Esophagus muscularis mucosa (tissue), 4 donors: ENCODE measurements around the gene GRID2. TPM values are rescaled to one million over a fixed set of nuclear protein-coding genes. Genes with fewer than 3 reads are reported as not detected.

Source experiments
- DNase-seq: peaks from one replicate; pipeline ENCODE4 v3.0.0-alpha.2; 2017; ENCODE audit errors: extremely low spot score
- H3K27ac ChIP-seq, 4 donors: fragments of 200-600 bp; sonication (generic); replicated peaks in 1 of 4; 1 replicate in 3 of 4; 2 replicates in 1 of 4; pipeline ENCODE4 v1.5.1; 2016 to 2019; ENCODE audit warnings: mild to moderate bottlenecking in 1 of 4
- H3K27me3 ChIP-seq, 4 donors: fragments of 200-600 bp; sonication (generic); one replicate each; pipeline versions ENCODE4 v1.5.1 to v1.6.0; 2016 to 2019
- H3K36me3 ChIP-seq, 4 donors: fragments of 200-600 bp; sonication (generic); one replicate each; pipeline ENCODE4 v1.5.1; 2016 to 2019
- H3K4me1 ChIP-seq, 4 donors: fragments of 200-600 bp; sonication (generic); one replicate each; pipeline ENCODE4 v1.5.1; 2016 to 2019
- H3K4me3 ChIP-seq, 4 donors: fragments of 200-600 bp; sonication (generic); 1 replicate in 2 of 4; 2 replicates in 2 of 4; pipeline ENCODE4 v1.5.1; 2016 to 2019; ENCODE audit warnings: mild to moderate bottlenecking in 4 of 4, moderate library complexity in 1 of 4
- H3K9me3 ChIP-seq, 4 donors: fragments of 200-600 bp; sonication (generic); 1 replicate in 3 of 4; 2 replicates in 1 of 4; pipeline ENCODE4 v1.5.1; 2016 to 2019
- EP300 ChIP-seq: sonication (generic); formaldehyde crosslinking; IDR thresholded peaks from one replicate; pipeline ENCODE4 v1.6.1; 2017; ENCODE audit warnings: antibody characterized with exemption
- POLR2A ChIP-seq: fragments of 450-650 bp; IDR thresholded peaks from one replicate; pipeline ENCODE4 v1.6.1; 2017; ENCODE audit warnings: antibody characterized with exemption, moderate library complexity, mild to moderate bottlenecking, low read depth
- POLR2AphosphoS5 ChIP-seq, 2 donors: sonication (generic); formaldehyde crosslinking; IDR thresholded peaks; one replicate each; pipeline ENCODE4 v1.6.1; 2017; ENCODE audit warnings: antibody characterized with exemption in 2 of 2
- WGBS: methylation state at CpG from one replicate; pipeline ENCODE4 v1.1.5; 2018; 5-methylcytosine and 5-hydroxymethylcytosine counted together
- intact Hi-C: fragments of 100-400 bp; cut with DNase I; formaldehyde crosslinking; loops from one replicate; pipeline ENCODE4 v1.15.1; 2023
- total RNA-seq, 4 donors: library from RNA; depleted of rRNA; stranded (reverse); fragments of >200 nt; gene quantifications; one replicate each; pipeline versions ENCODE4 v1.1.0 to v1.2.1, GENCODE V29; 2016
- TF ChIP-seq, protein P1 (sequence below), 3 experiments: fragments of 200-600 bp in 2 of 3; fragments of 450-650 bp in 1 of 3; sonication (generic) in 2 of 3; IDR thresholded peaks; one replicate each; pipeline ENCODE4 v1.5.1; 2017 to 2019; ENCODE audit warnings: antibody characterized with exemption in 3 of 3, mild to moderate bottlenecking in 2 of 3, moderate library complexity in 1 of 3

GRID2 gene
- total RNA-seq, 4 donors from 2014 or later = 0.06 to 0.17 TPM; not detected in 2

DNA sequence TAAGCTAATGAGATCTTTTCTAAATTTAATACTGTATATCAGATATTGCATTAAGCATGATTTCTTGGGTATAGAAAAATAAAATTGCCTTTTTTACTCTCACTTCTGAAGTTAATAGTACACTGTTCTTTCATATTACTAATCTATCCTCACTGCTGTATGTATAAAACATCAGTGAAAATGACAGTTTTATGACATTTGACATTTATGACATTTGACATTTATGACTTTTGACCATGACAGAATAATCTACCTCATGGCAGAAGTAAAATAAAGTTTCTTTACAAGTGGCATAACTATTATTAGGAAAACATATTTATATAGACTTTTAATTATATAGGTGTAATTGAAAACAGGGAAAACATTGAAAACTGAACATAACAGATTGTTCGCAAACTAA lies 13.3 kb downstream of the GRID2 start:
- Histone ChIP-seq H3K9me3 (no peaks in the 10 kb centered on the region), H3K27ac (no peak overlapping the region), H3K36me3 (no peaks in the 10 kb centered on the region), H3K4me1 (no peaks in the 10 kb centered on the region), H3K27me3 (no peaks in the 10 kb centered on the region), H3K4me3 (no peak overlapping the region)
- 95% methylated on average over 1 of the region's 1 CpG for WGBS
- DNase-seq = no peak
- intact Hi-C loops = no loop called here
- TF ChIP-seq POLR2A = no peak
- TF ChIP-seq, protein P1, sequence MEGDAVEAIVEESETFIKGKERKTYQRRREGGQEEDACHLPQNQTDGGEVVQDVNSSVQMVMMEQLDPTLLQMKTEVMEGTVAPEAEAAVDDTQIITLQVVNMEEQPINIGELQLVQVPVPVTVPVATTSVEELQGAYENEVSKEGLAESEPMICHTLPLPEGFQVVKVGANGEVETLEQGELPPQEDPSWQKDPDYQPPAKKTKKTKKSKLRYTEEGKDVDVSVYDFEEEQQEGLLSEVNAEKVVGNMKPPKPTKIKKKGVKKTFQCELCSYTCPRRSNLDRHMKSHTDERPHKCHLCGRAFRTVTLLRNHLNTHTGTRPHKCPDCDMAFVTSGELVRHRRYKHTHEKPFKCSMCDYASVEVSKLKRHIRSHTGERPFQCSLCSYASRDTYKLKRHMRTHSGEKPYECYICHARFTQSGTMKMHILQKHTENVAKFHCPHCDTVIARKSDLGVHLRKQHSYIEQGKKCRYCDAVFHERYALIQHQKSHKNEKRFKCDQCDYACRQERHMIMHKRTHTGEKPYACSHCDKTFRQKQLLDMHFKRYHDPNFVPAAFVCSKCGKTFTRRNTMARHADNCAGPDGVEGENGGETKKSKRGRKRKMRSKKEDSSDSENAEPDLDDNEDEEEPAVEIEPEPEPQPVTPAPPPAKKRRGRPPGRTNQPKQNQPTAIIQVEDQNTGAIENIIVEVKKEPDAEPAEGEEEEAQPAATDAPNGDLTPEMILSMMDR (IDR thresholded peaks at IDR 0.05) = no peak
- TF ChIP-seq POLR2AphosphoS5 (IDR thresholded peaks at IDR 0.05) = no peak
- TF ChIP-seq EP300 = no peak

DNA sequence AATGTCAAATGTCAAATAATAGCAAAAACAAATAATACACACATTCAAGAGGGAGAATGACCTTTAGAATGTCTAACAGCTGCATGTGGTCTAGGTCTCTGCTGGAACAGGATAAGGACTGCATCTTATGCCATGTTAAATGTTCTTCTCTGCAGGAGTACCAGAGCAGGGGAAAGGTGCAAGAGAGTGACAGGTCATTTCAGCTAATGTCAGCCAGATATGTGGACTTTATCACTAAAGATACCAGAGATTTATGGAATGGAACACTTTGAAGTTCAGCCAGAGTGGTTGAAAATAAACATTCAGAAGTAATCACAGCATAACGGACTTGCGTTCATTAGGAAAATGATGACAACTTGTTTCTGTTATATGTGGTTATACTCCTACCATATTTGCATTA lies 24.3 kb downstream of the GRID2 start:
- no peaks in the 10 kb centered on the region for H3K4me1 ChIP-seq
- no peak for DNase-seq
- H3K27me3 ChIP-seq = no peaks in the 10 kb centered on the region
- H3K4me3 ChIP-seq = no peak overlapping the region
- TF ChIP-seq POLR2A = no peak
- TF ChIP-seq EP300 = no peak
- no peak for TF ChIP-seq POLR2AphosphoS5 (IDR thresholded peaks at IDR 0.05)
- TF ChIP-seq, protein P1 (IDR thresholded peaks at IDR 0.05) = no peak
- H3K27ac ChIP-seq = no peak overlapping the region
- 91% methylated on average over 2 of the region's 2 CpGs for WGBS
- intact Hi-C loops = no loop called here
- no peaks in the 10 kb centered on the region for H3K9me3 ChIP-seq
- H3K36me3 ChIP-seq = no peaks in the 10 kb centered on the region

DNA sequence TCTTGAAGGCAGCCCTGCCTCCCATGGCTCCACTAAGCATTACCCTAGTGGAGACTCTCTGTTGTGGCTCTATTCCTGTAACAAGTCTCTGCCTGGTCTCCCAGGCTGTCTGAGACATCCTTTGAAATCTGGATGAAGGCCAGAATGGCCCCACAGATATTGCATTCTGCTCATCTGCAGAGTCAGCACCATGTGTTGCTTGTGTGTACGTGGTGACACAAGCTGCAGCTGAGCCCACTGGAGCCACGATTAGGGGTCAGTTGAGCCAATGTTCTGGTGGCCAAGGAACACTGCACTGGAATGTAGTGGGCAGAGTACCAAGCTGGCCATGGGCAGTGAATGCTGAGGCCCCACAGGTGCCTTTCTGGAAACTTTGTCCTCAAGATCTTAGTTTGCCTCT lies 29.2 kb downstream of the GRID2 start:
- TF ChIP-seq EP300 = no peak
- no peak for TF ChIP-seq POLR2AphosphoS5 (IDR thresholded peaks at IDR 0.05)
- no peak for TF ChIP-seq POLR2A
- TF ChIP-seq, protein P1 (IDR thresholded peaks at IDR 0.05) = no peak
- H3K4me1 ChIP-seq = peaks cover 0 to 15% (median 12%) of the 10 kb centered on the region in 4 donors
- no peak for DNase-seq
- 33% methylated on average over 1 of the region's 2 CpGs for WGBS
- no peaks in the 10 kb centered on the region for H3K27me3 ChIP-seq
- no peak overlapping the region for H3K4me3 ChIP-seq
- intact Hi-C loops = no loop called here
- H3K9me3 ChIP-seq = no peaks in the 10 kb centered on the region
- H3K36me3 ChIP-seq = no peaks in the 10 kb centered on the region
- no peak overlapping the region for H3K27ac ChIP-seq

DNA sequence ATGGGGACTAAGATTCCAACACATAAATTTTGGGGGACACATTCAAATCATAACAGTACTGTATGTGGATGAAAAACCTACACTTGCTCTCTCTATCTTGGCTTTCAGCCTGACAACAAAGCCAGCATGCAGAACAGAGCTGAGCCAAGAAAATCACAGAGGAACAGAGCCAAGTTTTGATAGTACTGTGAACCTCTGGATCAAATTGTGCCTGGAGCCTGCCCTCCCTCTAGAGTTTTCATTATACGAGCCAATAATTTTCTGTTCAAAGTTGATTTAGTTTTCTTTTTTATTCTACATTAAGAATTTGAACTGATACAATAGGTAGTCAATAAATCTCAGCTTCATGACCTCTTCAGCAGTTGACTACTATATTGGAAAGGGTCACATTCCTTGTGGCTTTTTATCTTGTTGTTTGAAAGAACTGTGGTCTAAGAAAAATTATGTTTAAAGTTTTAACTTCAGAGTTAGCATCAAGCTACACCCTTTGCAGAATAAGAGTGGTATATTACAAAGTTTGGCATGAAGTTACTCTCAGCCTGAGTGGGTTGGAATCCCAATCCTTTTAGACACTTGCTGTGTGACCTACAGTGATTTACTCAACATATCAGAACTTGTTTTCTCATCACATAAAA lies 31.1 kb downstream of the GRID2 start:
- no peak overlapping the region for H3K4me3 ChIP-seq
- no peak overlapping the region for H3K27ac ChIP-seq
- H3K36me3 ChIP-seq = no peaks in the 10 kb centered on the region
- intact Hi-C loops = no loop called here
- TF ChIP-seq POLR2AphosphoS5 (IDR thresholded peaks at IDR 0.05) = no peak
- no peak for TF ChIP-seq POLR2A
- TF ChIP-seq, protein P1 (IDR thresholded peaks at IDR 0.05) = no peak
- TF ChIP-seq EP300 = no peak
- WGBS = 27% methylated on average over 1 of the region's 1 CpG
- no peaks in the 10 kb centered on the region for H3K27me3 ChIP-seq
- DNase-seq = no peak
- peaks cover 0 to 15% (median 12%) of the 10 kb centered on the region in 4 donors for H3K4me1 ChIP-seq
- H3K9me3 ChIP-seq = no peaks in the 10 kb centered on the region

DNA sequence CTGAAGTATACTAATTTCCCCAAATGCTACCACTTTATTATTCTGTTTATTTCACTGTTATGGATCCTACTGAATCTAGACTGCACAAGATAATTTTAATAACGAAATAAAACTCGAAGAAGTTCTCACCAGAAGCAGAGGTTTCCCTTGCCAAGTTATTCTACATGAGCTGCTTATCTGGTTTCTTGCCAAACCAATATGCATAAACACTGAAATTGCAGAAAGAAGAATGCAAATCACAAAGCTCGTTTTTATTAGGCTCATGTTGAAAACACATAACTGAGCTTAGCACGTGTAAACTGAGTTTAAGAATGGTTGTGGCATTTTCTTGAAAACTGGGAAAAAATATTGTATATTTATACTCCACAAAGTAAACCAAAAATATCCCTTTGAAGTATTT lies 35.9 kb downstream of the GRID2 start:
- H3K27ac ChIP-seq = no peak overlapping the region
- intact Hi-C loops = no loop called here
- TF ChIP-seq EP300 (no peak), POLR2AphosphoS5 (IDR thresholded peaks at IDR 0.05) (no peak), POLR2A (no peak)
- TF ChIP-seq, protein P1 (IDR thresholded peaks at IDR 0.05) = no peak
- H3K4me1 ChIP-seq = peaks cover 0 to 8% (median 6%) of the 10 kb centered on the region in 4 donors
- no peaks in the 10 kb centered on the region for H3K36me3 ChIP-seq
- no peaks in the 10 kb centered on the region for H3K9me3 ChIP-seq
- DNase-seq = no peak
- no peaks in the 10 kb centered on the region for H3K27me3 ChIP-seq
- no peak overlapping the region for H3K4me3 ChIP-seq
- WGBS = 53% methylated on average over 4 of the region's 4 CpGs
